Measurements from ENCODE around the gene HRAS. TPM values are rescaled to one million over a fixed set of nuclear protein-coding genes. Genes with fewer than 3 reads are reported as not detected.

Gene HRAS
- total RNA-seq, 1 experiment from 2014 or later, result 175 TPM

GRCh38 chr11:492427-493226 is 42.7 kb downstream of the HRAS start:
- Histone ChIP-seq H3K36me3 (ENCODE audit: control insufficient read depth, insufficient read depth, low read length) (0 out of 2 replicates have a peak, but pooled peaks cover 4% of the 10 kb centered on the region), H3K4me1 (ENCODE audit: control insufficient read depth, insufficient read depth, low read length) (no peaks in the 10 kb centered on the region), H3K27ac (ENCODE audit: low read length) (no peak overlapping the region), H3K4me3 (ENCODE audit: low read depth in 2 of 2, low read length in 2 of 2) (no peak overlapping the region), H3K27me3 (ENCODE audit: control insufficient read depth, insufficient read depth, low read length) (no peaks in the 10 kb centered on the region), H3K9me3 (ENCODE audit: control insufficient read depth, insufficient read depth, low read depth, low read length) (no peaks in the 10 kb centered on the region)
- in situ Hi-C loops (cut with HindIII; ENCODE audit: low pct_unique_long_range_greater_than_20kb, low sequenced_read_pairs), result no loop called here
- CTCF ChIA-PET, result no interaction called here
- no TSS peak for BruUV-seq (replicated peaks)
- DNase-seq (ENCODE audit: low read depth, low spot score) (no peak), ATAC-seq (peak; percentile 14)
- POLR2A ChIA-PET, result no interaction called here
- TF ChIP-seq REST (IDR thresholded peaks at IDR 0.05; ENCODE audit: insufficient read depth in 1 of 2, low read depth in 2 of 2, low read length in 1 of 2) (no peak), SIN3A (IDR thresholded peaks at IDR 0.05; ENCODE audit: borderline replicate concordance, insufficient read depth, low read depth, low read length) (no peak), TCF7L2 (IDR thresholded peaks at IDR 0.05; ENCODE audit: low read depth, low read length) (peak; percentile 89), POLR2AphosphoS5 (IDR thresholded peaks at IDR 0.05; ENCODE audit: low read depth, low read length) (peak; percentile 54; the same call in 1 of the 2 replicates), CTCF (IDR thresholded peaks at IDR 0.05) (no peak)
- intact Hi-C loops (cut with micrococcal nuclease; ENCODE audit: unreplicated experiment), result no loop called here

GRCh38 chr11:491358-491757 is 44.0 kb downstream of the HRAS start:
- ATAC-seq, result no peak
- H3K4me1 ChIP-seq (ENCODE audit: control insufficient read depth, insufficient read depth, low read length), result no peaks in the 10 kb centered on the region
- ChIA-PET POLR2A (no interaction called here), CTCF (no interaction called here)
- in situ Hi-C loops (cut with HindIII; ENCODE audit: low pct_unique_long_range_greater_than_20kb, low sequenced_read_pairs), result no loop called here
- no peaks in the 10 kb centered on the region for H3K9me3 ChIP-seq (ENCODE audit: control insufficient read depth, insufficient read depth, low read depth, low read length)
- no TSS peak for BruUV-seq (replicated peaks)
- no peak for TF ChIP-seq CTCF (IDR thresholded peaks at IDR 0.05)
- no peak for TF ChIP-seq TCF7L2 (IDR thresholded peaks at IDR 0.05; ENCODE audit: low read depth, low read length)
- no peak for TF ChIP-seq POLR2AphosphoS5 (IDR thresholded peaks at IDR 0.05; ENCODE audit: low read depth, low read length)
- no peak for TF ChIP-seq SIN3A (IDR thresholded peaks at IDR 0.05; ENCODE audit: borderline replicate concordance, insufficient read depth, low read depth, low read length)
- TF ChIP-seq REST (IDR thresholded peaks at IDR 0.05; ENCODE audit: insufficient read depth in 1 of 2, low read depth in 2 of 2, low read length in 1 of 2), result no peak
- H3K27ac ChIP-seq (ENCODE audit: low read length), result no peak overlapping the region
- intact Hi-C loops (cut with micrococcal nuclease; ENCODE audit: unreplicated experiment), result no loop called here
- no peaks in the 10 kb centered on the region for H3K27me3 ChIP-seq (ENCODE audit: control insufficient read depth, insufficient read depth, low read length)
- no peak for DNase-seq (ENCODE audit: low read depth, low spot score)
- 0 out of 2 replicates have a peak, but pooled peaks cover 4% of the 10 kb centered on the region for H3K36me3 ChIP-seq (ENCODE audit: control insufficient read depth, insufficient read depth, low read length)
- no peak overlapping the region for H3K4me3 ChIP-seq (ENCODE audit: low read depth in 2 of 2, low read length in 2 of 2)

Data from Panc1 (cell line).